ENCODE data around the gene GALNT13. TPM values are rescaled to one million over a fixed set of nuclear protein-coding genes. Genes with fewer than 3 reads are reported as not detected.
A peak's percentile ranks its signal among the peaks of the same experiment; 100 is the strongest.

Gene GALNT13
- total and polyA plus RNA-seq, 2 of the 13 experiments (the other 11 are each of a cell fraction or from before 2014, with no cell fraction given), result 1.3 to 5.0 TPM

DNA sequence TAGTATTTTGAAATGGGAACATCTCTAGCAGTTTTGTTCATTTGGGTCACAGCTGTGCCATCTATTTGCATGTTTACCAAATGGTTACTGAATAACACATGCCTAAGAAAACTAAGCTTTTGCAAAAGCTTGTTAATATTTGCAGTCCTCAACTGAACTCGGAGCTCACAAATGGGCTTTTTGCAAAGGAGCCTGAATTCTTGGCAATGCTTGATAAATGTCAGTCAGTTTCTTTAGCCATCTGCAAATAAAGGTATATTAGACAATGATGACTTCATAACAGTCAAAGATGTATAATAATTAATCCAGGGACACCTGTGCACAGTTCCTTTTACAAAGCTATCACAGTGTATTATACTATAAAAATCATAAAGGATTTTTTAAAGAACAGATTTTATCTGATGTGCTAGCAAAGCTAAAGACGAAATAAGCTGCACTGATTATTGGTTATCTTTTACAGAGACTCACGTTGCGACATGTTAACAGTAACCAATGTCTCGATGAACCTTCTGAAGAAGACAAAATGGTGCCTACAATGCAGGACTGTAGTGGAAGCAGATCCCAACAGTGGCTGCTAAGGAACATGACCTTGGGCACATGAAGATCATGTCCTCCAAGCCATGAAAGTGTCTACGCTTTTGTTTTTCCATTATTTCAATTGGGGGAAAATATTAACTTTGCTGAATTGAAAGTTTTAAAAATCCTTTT is 578.4 kb downstream of the GALNT13 start (continued):
- TF ChIP-seq, protein P1, sequence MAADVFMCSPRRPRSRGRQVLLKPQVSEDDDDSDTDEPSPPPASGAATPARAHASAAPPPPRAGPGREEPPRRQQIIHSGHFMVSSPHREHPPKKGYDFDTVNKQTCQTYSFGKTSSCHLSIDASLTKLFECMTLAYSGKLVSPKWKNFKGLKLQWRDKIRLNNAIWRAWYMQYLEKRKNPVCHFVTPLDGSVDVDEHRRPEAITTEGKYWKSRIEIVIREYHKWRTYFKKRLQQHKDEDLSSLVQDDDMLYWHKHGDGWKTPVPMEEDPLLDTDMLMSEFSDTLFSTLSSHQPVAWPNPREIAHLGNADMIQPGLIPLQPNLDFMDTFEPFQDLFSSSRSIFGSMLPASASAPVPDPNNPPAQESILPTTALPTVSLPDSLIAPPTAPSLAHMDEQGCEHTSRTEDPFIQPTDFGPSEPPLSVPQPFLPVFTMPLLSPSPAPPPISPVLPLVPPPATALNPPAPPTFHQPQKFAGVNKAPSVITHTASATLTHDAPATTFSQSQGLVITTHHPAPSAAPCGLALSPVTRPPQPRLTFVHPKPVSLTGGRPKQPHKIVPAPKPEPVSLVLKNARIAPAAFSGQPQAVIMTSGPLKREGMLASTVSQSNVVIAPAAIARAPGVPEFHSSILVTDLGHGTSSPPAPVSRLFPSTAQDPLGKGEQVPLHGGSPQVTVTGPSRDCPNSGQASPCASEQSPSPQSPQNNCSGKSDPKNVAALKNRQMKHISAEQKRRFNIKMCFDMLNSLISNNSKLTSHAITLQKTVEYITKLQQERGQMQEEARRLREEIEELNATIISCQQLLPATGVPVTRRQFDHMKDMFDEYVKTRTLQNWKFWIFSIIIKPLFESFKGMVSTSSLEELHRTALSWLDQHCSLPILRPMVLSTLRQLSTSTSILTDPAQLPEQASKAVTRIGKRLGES (CRISPR knock-in tag; IDR thresholded peaks at IDR 0.05; ENCODE audit: borderline replicate concordance), result no peak
- TF ChIP-seq MAFK (conservative IDR thresholded peaks at IDR 0.05 in 1 of 2, IDR thresholded peaks at IDR 0.05 in 1 of 2; ENCODE audit: low read length in 2 of 2) (no peak), MLX (CRISPR knock-in tag; IDR thresholded peaks at IDR 0.05) (peak; percentile 58; the same call in 1 of the 2 replicates), ZNF639 (CRISPR knock-in tag; conservative IDR thresholded peaks at IDR 0.05) (no peak), ZFX (CRISPR knock-in tag; IDR thresholded peaks at IDR 0.05; ENCODE audit: low read depth) (no peak), U2AF2 (IDR thresholded peaks at IDR 0.05; ENCODE audit: low read depth, low read length) (no peak), ISX (CRISPR knock-in tag; conservative IDR thresholded peaks at IDR 0.05) (no peak), SRY (CRISPR knock-in tag; IDR thresholded peaks at IDR 0.05) (no peak), ZNF383 (CRISPR knock-in tag; IDR thresholded peaks at IDR 0.05; ENCODE audit: borderline replicate concordance) (no peak), HMG20B (CRISPR knock-in tag; conservative IDR thresholded peaks at IDR 0.05) (no peak), NFE2L2 (IDR thresholded peaks at IDR 0.05; ENCODE audit: low read length) (no peak), MYNN (CRISPR knock-in tag; IDR thresholded peaks at IDR 0.05; ENCODE audit: low read depth) (no peak), MBD4 (IDR thresholded peaks at IDR 0.05; ENCODE audit: borderline replicate concordance, low read length) (peak; percentile 82; the same call in 1 of the 2 replicates), KIAA2018 (CRISPR knock-in tag; IDR thresholded peaks at IDR 0.05; ENCODE audit: borderline replicate concordance) (no peak)
- TF ChIP-seq, protein P2, sequence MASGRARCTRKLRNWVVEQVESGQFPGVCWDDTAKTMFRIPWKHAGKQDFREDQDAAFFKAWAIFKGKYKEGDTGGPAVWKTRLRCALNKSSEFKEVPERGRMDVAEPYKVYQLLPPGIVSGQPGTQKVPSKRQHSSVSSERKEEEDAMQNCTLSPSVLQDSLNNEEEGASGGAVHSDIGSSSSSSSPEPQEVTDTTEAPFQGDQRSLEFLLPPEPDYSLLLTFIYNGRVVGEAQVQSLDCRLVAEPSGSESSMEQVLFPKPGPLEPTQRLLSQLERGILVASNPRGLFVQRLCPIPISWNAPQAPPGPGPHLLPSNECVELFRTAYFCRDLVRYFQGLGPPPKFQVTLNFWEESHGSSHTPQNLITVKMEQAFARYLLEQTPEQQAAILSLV (CRISPR knock-in tag; IDR thresholded peaks at IDR 0.05; ENCODE audit: borderline replicate concordance), result no peak
